ENCODE data around the gene RAB6A.

DNA sequence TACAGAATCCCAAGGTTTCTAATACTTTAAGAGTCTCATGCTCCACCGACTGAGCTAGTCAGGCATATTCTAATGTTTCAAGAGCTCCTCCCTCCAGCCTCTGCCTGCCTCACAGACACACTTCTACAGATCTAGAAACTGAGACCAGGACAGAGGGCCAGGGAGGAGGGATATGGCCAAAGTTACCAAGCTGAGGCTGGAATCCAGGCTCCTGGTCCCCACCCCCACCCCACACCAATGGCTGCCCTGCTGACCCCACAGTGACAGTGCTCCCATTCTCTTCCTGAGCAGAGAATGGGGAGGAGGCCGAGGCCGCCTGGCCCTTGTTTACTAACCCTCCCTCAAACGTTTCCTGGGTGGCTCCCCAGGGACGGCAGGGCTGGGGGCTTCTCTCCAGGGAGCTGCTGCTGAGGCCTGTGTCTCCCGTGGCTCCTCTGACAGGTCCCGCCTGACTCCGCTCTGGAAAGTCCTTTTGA lies 112.3 kb downstream of the RAB6A start:
- TF ChIP-seq CTCF (IDR thresholded peaks at IDR 0.05) (no peak), POLR2A (IDR thresholded peaks at IDR 0.05) (no peak)
